AG08395 (cell line): ENCODE data around the gene USP31.

ENCODE experiments used
- DNase-seq: peaks from one replicate; pipeline ENCODE4 v3.0.0; 2012; ENCODE audit warnings: mixed read lengths, low spot score

USP31 gene

DNA sequence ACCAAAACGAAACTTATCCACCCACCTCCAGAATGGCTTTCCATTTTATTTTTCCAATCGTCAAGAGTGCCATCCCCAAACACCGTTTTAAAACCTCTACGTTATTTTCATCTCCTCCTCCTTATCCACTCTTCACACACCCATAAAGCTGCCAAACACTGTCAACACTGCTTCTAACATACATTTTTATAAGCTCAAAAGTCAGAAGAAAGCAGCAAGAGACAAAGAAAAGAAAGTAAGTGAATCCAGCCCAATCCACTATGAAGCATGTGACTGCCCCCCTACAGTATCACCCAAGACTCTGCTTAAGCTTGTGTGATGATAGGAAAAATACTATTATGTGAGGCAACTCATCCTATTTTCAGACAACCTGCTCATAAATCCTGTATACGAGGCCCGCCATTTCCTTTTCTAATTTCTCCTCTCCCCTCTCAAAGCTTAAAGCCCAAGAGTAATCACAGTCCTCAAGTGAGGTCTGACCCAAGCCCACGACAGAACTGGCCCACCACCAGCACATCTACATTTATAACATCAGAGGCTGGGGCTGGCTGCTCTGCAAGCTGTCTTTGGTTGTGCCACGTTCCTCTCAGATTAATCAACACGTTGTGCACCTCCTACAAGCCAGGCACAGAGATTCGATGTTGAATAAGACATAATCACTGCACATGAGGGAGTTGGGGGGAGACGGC lies 16.3 kb downstream of the USP31 start:
- DNase-seq, result peak; percentile 37

DNA sequence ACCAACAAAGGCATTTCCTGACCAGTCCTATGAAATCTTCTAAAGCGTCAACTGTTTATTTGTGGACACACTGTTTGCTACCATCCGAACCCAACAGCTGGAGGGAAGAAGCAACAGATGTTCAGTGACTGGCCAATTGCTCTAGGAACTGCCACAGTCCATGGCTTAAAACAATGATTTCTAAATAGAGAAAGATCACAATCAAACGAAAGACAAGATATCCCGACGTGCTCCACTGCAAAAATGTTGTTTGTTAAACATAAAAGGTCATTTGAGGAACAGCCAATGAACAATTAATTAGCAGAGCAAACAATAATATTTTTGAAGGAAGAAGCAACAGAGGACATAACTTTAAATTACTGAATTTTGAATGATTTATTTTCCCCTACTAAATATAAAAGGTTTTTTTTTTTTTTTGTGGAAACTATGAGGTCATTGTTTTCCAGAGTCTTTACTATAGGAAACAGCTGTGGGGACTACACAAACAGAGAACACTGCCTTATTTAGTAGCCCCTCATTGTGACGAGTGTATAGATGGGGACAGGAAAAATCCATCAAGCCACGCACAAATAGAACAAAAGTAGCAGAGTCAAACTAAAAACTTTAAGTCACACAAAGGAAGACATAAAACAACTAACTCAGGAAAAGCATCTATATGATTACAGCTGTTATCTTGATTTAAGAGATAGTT lies 17.2 kb downstream of the USP31 start:
- DNase-seq, result no peak

DNA sequence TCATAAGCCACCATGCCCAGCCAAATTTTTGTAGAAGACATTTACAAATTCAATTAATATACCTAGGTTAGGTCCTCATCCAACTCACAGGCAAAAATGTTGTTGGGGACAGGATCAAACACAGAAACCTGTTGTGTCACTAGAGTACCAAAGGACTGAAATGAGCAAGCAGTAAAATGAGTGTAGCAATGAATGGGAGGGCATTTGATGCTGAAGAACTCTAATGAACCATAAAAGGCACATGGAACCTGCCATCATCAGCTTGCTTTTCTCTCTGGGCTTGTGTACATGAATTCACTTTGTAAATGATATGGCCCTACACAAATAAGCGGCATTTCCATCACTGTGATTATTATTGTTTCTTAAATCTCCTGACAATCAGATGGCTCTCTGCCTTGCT lies 17.8 kb downstream of the USP31 start:
- no peak for DNase-seq

DNA sequence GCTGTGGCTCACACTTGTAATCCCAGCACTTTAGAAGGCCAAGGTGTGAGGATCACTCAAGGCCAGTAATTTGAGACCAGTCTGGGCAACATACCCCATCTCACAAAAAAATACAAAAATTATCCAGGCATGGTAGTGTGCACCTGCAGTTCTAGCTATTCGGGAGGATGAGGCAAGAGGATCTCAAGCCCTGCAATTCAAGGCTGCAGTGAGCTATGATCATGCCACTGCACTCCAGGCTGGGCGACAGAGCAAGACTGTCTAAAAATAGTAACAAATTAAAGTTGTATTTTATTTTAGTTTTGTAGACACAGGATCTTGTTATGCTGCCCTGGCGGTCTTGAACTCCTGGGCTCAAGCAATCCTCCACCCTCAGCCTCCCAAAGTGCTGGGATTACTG lies 18.2 kb downstream of the USP31 start:
- DNase-seq, result no peak

DNA sequence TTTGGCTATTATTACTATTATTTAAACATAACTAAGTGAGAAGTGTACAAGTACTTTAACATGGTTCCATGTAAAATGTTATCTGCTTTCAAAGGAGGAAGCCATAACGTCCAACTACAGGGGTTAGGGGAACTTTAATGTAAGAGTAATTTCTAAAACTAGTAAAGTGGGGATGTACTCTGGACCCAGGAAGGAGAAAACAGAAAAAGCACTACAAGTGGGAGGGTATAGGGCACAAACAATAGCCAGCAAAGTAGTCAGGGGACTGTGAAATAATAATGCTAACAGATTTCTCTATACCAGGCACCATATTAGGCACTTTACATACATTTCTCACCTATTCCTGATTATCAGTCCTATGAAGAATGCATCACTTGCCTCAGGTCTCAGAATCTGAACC lies 19.6 kb downstream of the USP31 start:
- DNase-seq, result no peak

GRCh38 chr16:23128056-23128455 lies 21.2 kb downstream of the USP31 start:
- DNase-seq, result no peak

- no peak for DNase-seq
Observed at GRCh38 chr16:23125277-23125676, 24.0 kb downstream of the USP31 start.

DNA sequence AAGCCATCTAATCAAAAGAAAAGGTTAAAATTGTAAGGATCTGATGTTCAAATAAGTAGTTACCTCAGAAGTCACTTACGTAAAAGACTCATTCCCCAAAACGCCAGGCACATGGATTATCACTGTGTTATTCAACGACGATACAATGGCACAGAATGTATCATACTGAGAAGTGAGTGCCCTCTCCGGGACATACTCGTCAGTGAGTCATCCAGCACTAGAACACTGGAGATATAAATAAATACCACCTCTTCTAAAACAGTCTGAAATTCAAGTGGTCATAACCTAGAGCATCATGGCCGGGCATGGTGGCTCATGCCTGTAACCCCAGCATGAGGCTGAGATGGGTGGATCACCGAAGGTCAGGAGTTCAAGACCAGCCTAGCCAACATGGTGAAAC lies 24.9 kb downstream of the USP31 start:
- peak; percentile 65 for DNase-seq

DNA sequence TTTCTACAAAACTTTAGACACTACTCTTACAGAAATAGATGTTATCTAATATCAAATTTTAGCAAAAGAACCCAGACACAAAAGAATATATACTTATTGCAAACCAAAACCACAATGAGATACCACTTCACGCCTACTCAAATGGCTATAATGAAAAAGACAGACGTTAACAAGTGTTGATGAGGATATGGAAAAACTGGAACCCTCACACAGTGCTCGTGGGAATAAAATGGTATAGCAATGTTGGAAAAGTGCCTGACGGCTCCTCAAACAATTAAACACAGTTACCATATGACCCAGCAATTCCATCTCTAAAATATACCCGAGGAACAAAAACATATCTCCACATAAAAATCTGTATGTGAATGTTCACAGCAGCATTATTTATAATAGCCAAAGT lies 27.1 kb downstream of the USP31 start:
- DNase-seq, result no peak

DNA sequence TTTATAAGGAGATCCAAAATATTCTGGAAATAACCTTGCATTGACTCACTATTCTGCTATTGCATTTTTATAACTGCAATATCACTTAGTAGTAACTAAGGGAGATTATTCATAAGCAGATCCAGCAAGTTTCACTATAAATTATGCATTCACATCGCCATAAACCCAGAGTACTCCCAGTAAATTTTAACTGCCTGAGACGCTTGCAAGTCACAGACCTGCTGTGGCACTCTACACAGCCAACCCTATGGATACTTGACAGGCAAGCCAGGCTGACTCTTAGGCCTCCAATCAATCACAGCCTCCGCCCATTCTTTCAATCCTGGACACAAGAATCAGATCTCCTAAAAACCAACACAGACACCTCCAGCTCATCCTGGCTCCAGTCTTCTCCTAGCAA lies 28.2 kb downstream of the USP31 start:
- DNase-seq, result no peak

- DNase-seq, result no peak
Observed at GRCh38 chr16:23120562-23120961, 28.7 kb downstream of the USP31 start.

GRCh38 chr16:23119570-23119969 lies 29.7 kb downstream of the USP31 start:
- peak; percentile 52 for DNase-seq

DNA sequence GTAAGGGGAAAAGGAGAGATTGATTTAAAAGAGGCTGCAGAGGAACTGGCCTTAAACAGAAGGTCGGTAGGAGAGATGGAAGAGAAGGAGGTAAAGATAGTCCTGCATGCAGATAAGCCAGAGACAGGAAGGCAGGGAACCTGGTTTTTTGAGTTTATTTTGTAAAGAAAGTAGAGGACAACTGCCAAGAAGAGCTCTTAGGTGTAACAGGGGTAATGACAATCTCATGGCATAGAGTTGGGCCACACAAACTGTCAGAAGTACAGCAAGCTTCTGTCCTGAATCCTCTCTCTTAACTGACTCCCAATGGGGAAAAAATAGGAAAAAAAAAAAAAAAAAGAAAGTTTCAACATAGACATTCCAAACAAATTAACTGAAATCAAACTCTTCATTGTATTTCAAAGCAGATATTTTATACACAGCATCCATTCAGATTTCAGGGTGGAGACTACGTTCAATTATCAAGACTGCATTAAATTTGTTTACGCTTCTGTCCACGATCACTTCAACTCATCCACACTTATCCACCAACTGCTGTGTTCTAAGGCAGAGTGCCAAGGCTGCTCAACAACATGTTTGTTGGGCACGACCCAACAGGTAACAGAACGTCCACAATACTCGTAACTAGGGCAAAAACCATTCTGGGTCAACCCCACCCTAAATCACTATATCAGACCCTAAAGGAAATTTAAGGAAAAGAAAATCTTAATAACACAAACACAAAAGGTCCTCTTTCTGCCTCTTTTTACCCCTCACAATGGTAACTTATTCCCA lies 34.9 kb downstream of the USP31 start:
- DNase-seq, result no peak

GRCh38 chr16:23113185-23113584 lies 36.1 kb downstream of the USP31 start:
- DNase-seq, result no peak

- no peak for DNase-seq
Observed at GRCh38 chr16:23110257-23110899, 38.9 kb downstream of the USP31 start.

DNA sequence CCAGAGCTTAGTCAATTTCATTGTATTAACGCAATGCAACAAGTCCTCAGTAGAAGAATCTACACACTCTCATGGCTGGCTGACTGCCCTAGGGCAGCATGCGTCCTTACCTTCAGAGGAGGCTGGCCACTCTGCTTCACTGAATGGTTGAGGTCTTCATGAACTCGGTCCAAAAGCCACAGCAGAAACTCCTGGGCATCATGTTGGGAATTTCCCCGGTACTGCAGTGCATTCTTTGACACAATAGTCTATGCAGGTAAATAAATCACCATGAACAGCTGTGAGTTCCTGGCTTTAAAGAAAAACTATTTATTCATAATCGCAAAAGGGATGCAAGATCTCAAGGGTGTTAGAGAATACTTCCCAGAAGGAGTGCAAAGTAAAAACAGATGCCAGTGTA lies 41.3 kb downstream of the USP31 start:
- no peak for DNase-seq

DNA sequence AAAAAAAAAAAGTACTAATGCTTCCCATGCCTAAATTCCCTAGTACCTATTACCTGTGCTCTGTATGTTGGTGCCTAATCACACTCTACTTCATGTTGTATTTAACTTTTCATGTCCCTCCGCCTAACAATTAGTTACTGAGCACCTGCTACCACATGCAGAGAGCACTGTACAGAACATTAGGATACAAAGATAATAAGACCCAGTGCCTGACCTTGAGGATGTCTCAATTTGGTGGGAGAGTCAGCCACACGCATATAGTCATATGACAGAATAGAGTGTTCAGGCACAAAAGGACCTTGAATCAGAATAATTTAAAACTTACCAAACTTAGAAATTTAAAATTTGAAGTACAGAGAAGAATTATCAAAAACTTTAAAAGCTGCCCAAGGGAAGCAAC lies 42.1 kb downstream of the USP31 start:
- DNase-seq, result no peak

DNA sequence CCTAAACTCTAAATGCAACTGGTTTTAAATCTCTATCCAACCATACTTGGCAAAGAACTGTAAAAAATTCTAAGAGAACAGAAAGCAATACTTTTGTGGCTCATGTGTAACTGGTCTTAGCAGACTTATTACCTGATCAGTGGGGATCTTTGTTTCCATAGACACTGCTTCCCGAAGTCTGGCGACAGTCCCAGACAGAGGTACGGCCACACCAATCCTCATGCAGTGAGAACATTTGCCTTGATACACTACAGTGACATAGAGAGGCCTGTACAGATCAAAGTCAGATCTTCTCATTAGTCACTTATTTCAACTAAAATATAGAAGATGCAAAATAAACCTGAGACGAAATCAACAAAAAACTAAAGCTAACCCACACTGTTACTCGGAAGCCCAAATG lies 43.9 kb downstream of the USP31 start:
- DNase-seq, result no peak

DNA sequence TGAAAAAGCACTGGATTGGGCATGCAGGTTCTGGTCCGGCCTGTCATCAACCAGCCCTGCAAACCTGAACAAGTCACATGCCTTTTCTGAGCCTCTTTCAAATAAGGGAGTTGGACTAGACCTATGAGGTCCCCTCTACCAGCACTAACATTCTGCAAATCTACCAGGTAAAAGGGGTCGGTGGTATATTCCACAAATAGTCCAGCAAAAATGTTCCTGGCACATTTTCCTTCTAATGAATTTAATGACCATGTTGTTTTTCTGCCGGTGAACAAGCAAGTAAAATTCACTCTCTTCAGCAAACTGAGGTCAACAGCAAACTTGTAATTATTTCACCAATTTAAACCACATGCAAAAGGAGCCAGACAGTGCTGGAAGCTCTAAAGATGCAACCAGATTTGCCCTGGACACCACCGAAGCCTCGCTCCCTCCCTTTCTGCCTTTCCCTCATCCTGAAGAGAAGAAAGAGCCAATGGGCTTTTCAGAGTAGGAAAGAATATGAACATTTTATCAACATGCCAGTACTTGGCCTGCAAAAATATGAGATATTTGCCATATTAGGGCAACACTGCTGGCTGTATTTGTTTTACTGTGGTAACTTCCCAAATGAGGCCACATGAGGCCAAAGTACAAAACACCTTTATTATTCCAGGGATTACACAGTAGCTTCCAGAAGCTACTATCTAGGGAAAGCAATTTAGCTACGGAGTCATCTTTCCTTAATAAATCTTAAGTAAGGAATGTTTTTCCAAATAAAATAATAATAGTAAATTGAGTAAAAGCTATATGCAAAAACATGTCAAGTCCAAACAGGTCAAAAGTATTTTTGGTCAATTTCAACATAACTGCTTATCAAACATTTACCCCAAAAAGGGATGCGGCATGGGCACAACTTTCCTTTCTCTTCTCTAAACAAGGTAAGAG lies 45.0 kb downstream of the USP31 start:
- no peak for DNase-seq

DNA sequence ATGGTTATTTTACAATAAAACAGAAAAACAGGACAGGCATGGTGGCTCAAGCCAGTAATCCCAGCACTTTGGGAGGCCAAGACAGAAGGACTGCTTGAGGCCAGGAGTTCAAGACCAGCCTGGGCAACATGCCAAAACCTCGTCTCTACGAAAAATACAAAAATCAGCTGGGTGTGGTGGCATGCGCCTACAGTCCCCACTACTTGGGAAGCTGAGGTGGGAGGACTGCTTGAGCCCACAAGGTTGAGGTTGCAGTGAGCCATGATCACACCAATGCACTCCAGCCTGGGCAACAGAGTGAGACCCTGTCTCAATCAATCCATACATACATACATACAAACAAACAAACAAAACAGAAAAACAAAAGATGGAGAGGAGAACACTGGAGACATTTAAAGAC lies 45.6 kb downstream of the USP31 start:
- DNase-seq, result no peak

GRCh38 chr16:23101012-23101550 lies 48.2 kb downstream of the USP31 start:
- no peak for DNase-seq
